Skin epidermis (tissue), 12 donors: ENCODE data around the gene CDH8.
"Not testable (repeated sequence)": the region's sequence is repeated elsewhere in the genome, so short reads cannot be mapped to it uniquely, and the experiment has no call there.

Source experiments
- H3K27ac ChIP-seq, 21 experiments: fragments of 200-600 bp; sonication (generic) in 11 of 21; one replicate each; pipeline ENCODE4 v1.5.0; 2020; ENCODE audit warnings: mild to moderate bottlenecking in 3 of 21, inconsistent platforms in 2 of 21, moderate library complexity in 2 of 21
- H3K4me3 ChIP-seq, 7 experiments: fragments of 200-600 bp; sonication (generic) in 2 of 7; one replicate each; pipeline ENCODE4 v1.5.0; 2020; ENCODE audit warnings: inconsistent platforms in 2 of 7, mild to moderate bottlenecking in 2 of 7, moderate library complexity in 1 of 7

Gene CDH8

GRCh38 chr16:61807551-61807950 lies 228.7 kb downstream of the CDH8 start:
- no peak overlapping the region for H3K4me3 ChIP-seq
- no peak overlapping the region for H3K27ac ChIP-seq

- not testable (repeated sequence) for H3K27ac ChIP-seq
Observed at GRCh38 chr16:61801217-61801616, 235.0 kb downstream of the CDH8 start.

DNA sequence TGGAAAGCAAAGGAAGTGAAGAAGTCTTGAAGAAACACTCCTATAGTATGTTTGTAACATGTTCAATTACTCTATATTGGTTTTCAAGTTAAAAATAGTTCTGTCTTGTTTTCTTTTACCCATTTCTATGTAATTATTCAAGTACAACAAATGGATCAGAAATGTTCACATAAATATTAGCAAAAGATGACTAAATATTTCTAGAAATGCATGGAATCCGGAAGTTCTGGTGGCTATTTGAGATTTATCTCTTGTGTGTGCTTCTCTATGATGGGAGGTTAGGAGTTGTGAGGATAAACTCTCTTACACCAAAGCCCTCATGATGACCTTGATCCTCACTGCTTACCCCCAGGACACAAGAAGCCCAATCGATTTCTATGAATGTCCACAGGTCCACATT lies 237.5 kb downstream of the CDH8 start:
- no peak overlapping the region for H3K27ac ChIP-seq
- H3K4me3 ChIP-seq: no peak overlapping the region

More at GRCh38 chr16:61801217-61801616, 235.0 kb downstream of the CDH8 start:
- H3K4me3 ChIP-seq: not testable (repeated sequence)

DNA sequence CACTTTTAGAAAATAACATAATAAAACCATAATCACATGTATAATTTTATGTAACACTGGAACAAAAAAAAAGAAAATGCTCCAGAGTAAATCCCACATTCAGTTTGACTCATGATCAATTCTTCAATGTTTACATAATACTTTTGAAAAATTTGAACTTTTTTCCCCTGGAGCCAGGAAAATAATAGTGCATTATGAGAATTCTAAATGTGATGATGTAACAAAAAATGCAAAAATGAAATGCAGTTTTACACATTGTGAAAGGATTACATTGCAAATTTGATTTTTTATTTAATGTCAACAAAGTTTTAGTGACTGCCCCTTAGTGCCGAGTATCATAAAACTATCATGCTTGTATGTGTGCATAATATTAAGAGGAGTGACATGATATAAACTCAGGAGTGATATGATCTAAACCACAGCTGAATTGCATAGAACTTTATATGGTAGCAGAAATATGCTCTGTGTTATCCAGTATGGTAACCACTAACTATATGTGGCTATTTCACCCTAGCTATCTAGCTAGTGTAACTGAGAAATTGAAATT lies 238.2 kb downstream of the CDH8 start:
- H3K27ac ChIP-seq: no peak overlapping the region
- no peak overlapping the region for H3K4me3 ChIP-seq

DNA sequence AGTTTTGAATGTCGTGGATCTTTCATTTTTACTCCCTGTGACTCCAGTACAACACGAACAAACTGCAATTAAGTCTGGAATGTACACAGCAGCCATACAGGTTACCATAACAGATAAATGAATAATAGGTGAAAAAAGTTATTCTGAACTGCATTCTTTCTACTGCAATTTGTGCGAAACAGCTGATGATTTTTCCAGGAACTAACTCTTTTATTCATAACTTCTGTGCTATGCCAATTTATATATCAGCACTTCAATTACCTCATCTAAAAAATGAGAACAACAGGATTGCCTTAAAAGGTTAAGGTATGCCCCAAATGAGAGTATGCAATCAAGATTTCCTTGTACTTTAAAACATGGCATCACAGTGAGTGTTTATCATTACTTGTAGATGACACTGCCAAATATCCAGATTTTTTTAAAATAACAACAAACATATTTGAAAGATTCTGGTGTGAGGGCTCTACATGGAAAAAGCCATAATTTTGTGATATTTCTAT lies 238.9 kb downstream of the CDH8 start:
- no peak overlapping the region for H3K4me3 ChIP-seq
- no peak overlapping the region for H3K27ac ChIP-seq

- Histone ChIP-seq H3K4me3 (no peak overlapping the region), H3K27ac (peak overlapping the region in 1 of 21 experiments; percentile 46)
Observed at GRCh38 chr16:61792194-61792909, 243.9 kb downstream of the CDH8 start.

DNA sequence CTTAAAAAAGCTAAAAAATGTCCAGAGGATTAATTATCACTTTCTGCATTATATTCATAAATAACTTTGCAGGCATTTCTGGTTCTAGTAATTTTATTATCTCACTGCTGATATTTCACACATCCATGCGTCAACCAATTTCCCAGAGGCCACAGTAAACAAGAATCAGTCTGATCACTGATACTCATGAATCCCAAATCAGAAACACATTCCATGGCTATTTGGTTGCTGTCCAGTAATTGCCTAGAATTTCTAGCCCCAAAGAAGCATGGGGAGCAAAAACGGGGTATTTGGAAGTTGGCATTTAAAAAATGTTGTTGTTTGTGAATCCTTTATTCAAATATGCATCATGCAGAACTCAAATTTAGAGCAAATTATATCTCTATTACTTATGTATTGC lies 244.8 kb downstream of the CDH8 start:
- no peak overlapping the region for H3K4me3 ChIP-seq
- peak overlapping the region in 1 of 21 experiments; percentile 42 for H3K27ac ChIP-seq

GRCh38 chr16:61781855-61782254 lies 254.4 kb downstream of the CDH8 start:
- Histone ChIP-seq H3K27ac (peak overlapping the region in 1 of 21 experiments; percentile 40), H3K4me3 (peak overlapping the region in 1 of 7 experiments; percentile 18)

DNA sequence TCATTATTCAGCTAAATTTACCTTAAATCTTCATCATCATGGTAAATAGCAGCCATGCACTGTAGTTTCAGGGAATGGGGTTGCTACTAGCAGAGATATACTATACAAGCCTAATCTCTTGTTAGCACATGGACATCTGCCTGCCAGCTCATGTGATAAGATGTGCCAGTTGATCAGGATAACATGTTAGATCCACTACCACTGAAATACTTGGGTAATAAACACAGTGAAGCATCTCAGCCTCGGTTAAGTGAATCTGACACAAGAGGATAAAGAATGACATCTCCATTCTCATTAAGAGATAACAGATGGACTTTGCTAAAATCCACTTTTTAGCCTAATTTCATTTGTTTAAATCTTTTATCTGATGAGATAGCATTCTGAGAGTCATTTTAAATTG lies 256.1 kb downstream of the CDH8 start:
- no peak overlapping the region for H3K4me3 ChIP-seq
- no peak overlapping the region for H3K27ac ChIP-seq

GRCh38 chr16:61770301-61770700 lies 265.9 kb downstream of the CDH8 start:
- Histone ChIP-seq H3K4me3 (no peak overlapping the region), H3K27ac (no peak overlapping the region)

DNA sequence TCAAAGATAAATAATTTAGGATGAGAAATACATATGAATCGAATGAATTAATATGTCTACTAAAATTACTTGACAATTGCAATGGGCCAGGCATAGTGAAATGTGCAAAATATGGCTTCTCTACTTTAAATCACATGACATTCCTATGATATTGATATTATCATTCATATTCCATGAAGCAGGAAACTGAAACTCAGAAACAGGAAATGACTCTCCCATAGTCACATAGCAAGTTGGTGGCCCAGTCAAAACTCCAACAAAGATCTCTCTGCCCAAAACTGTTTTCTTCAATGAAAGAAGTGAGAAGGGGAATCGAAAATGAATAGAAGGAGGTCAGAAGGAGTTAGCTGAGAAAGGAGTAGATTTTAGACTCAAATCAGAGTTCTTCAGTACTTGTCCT lies 272.2 kb downstream of the CDH8 start:
- Histone ChIP-seq H3K4me3 (no peak overlapping the region), H3K27ac (no peak overlapping the region)

GRCh38 chr16:61763013-61763412 lies 273.2 kb downstream of the CDH8 start:
- Histone ChIP-seq H3K4me3 (no peak overlapping the region), H3K27ac (no peak overlapping the region)

DNA sequence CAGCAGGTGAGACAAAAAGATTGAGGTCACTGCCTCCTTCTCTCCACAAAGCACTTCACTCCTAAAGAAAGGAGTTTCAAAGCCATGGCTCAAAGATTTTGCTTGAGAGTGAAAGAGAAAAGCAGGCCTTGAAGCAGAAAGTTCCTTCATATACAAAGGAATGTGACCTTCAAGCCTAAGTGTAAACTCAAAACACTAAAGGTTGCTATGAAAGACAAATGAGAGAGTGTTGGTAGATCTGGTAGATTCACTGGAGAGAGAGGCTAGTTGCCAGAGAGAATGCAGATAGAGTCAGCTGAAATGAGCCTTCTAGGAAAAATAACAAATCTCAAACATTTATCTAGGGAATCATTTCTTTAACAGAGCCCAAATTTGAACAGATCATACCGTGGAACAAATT lies 305.2 kb downstream of the CDH8 start:
- Histone ChIP-seq H3K4me3 (no peak overlapping the region), H3K27ac (no peak overlapping the region)

GRCh38 chr16:61726701-61727100 lies 309.5 kb downstream of the CDH8 start:
- Histone ChIP-seq H3K4me3 (no peak overlapping the region), H3K27ac (no peak overlapping the region)

DNA sequence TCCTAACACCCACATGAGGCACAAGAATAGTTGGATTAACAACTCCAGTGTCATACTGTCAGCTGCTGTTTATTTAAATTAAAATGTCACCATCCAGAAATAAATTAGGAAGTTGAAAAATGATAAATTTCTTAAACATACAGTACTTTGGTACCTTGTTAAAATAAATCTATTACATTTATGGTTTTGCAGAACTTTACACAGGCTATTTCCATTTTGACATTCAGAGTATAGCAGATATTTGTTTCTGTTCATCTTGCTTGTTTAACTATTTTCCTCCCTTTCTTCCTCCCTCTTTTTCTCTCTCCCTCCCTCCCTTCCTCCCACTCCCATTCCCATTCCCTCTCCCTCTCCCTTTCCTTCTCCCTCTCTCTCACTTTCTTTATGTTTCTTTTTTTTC lies 310.1 kb downstream of the CDH8 start:
- no peak overlapping the region for H3K4me3 ChIP-seq
- H3K27ac ChIP-seq: no peak overlapping the region

DNA sequence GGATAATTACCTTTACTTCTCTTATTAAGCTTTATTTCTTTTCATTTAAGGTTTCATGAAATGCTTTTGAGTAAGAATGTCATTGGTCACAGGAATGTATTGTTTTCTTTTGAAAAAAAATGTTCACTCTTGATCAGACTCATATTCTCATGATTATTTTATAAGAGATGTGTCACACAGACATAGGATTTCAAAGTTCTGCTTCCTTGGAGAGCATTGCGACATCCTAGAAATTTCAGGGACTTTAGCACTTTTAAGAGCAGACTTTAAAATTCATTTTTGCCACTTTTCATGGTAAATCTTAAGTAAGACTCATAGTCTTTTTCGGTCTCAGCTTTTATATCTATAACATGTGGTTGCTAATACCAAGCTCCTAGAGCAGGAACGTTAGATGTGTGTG lies 314.7 kb downstream of the CDH8 start:
- H3K27ac ChIP-seq: no peak overlapping the region
- H3K4me3 ChIP-seq: no peak overlapping the region

GRCh38 chr16:61715393-61715792 lies 320.8 kb downstream of the CDH8 start:
- Histone ChIP-seq H3K4me3 (no peak overlapping the region), H3K27ac (no peak overlapping the region)

GRCh38 chr16:61713787-61714186 lies 322.5 kb downstream of the CDH8 start:
- Histone ChIP-seq H3K4me3 (no peak overlapping the region), H3K27ac (no peak overlapping the region)

- H3K27ac ChIP-seq, H3K4me3 ChIP-seq: not testable (repeated sequence)
Observed at GRCh38 chr16:61699640-61700039, 336.6 kb downstream of the CDH8 start.

GRCh38 chr16:61684541-61684940 lies 351.7 kb downstream of the CDH8 start:
- H3K27ac ChIP-seq: no peak overlapping the region
- no peak overlapping the region for H3K4me3 ChIP-seq

DNA sequence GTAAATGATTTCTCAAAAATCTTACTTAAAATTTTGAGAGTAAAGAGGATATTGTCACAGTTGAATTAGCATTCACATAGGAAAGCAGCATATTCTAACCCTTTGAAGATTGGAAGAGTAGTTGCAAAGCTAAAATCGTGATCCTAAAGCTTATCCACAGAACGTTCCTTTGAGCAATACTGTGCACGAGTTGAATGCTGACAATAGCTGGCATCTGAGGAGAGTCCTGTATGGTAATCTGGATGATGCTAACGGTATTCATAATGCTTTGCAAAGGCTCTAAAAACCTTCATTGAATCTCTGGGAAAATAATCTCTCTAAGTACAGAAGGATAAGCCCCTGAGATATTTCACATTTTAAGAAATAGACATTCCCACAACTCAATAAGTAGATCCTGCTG lies 354.6 kb downstream of the CDH8 start:
- H3K27ac ChIP-seq: no peak overlapping the region
- H3K4me3 ChIP-seq: no peak overlapping the region

GRCh38 chr16:61681124-61681523 lies 355.1 kb downstream of the CDH8 start:
- no peak overlapping the region for H3K4me3 ChIP-seq

More at GRCh38 chr16:61681124-61681523, 355.1 kb downstream of the CDH8 start:
- H3K27ac ChIP-seq: no peak overlapping the region
